GM18909 (cell line): ENCODE data around the gene CAPN13.

ENCODE experiments used
- ATAC-seq: cut with Tn5 transposase; IDR thresholded peaks from one replicate; pipeline ENCODE4 v1.9.1; 2021; ENCODE audit warnings: mild to moderate bottlenecking; ENCODE audit not compliant: unreplicated experiment, poor library complexity

CAPN13 gene

GRCh38 chr2:30766666-30767065 is 40.6 kb downstream of the CAPN13 start:
- ATAC-seq: no peak

GRCh38 chr2:30765876-30766470 is 41.3 kb downstream of the CAPN13 start:
- ATAC-seq: no peak

GRCh38 chr2:30765191-30765590 is 42.1 kb downstream of the CAPN13 start:
- ATAC-seq: no peak

- ATAC-seq: no peak
These were observed 43.0 kb downstream of the CAPN13 start for GRCh38 chr2:30764021-30764800.

- ATAC-seq: no peak
These were observed 44.0 kb downstream of the CAPN13 start for GRCh38 chr2:30763151-30763660.

GRCh38 chr2:30761226-30761625 is 46.0 kb downstream of the CAPN13 start:
- no peak for ATAC-seq

GRCh38 chr2:30759481-30759880 is 47.8 kb downstream of the CAPN13 start:
- no peak for ATAC-seq

- ATAC-seq: no peak
These were observed 49.0 kb downstream of the CAPN13 start for GRCh38 chr2:30758191-30758651.

GRCh38 chr2:30757749-30758148 is 49.5 kb downstream of the CAPN13 start:
- ATAC-seq: no peak

- ATAC-seq: no peak
These were observed 50.3 kb downstream of the CAPN13 start for GRCh38 chr2:30756971-30757370.

GRCh38 chr2:30756051-30756719 is 51.1 kb downstream of the CAPN13 start:
- no peak for ATAC-seq

- ATAC-seq: no peak
These were observed 53.6 kb downstream of the CAPN13 start for GRCh38 chr2:30753630-30754029.

- no peak for ATAC-seq
These were observed 54.4 kb downstream of the CAPN13 start for GRCh38 chr2:30752811-30753210.

GRCh38 chr2:30747206-30747605 is 60.0 kb downstream of the CAPN13 start:
- ATAC-seq: no peak

- no peak for ATAC-seq
These were observed 62.4 kb downstream of the CAPN13 start for GRCh38 chr2:30744823-30745222.

GRCh38 chr2:30741576-30741975 is 65.7 kb downstream of the CAPN13 start:
- ATAC-seq: no peak

GRCh38 chr2:30738141-30738911 is 68.9 kb downstream of the CAPN13 start:
- ATAC-seq: no peak

GRCh38 chr2:30737326-30737610 is 70.0 kb downstream of the CAPN13 start:
- ATAC-seq: no peak

- ATAC-seq: no peak
These were observed 70.6 kb downstream of the CAPN13 start for GRCh38 chr2:30736461-30737325.
